Uterus (tissue), 4 donors: ENCODE data around the gene MAGI2. TPM values are rescaled to one million over a fixed set of nuclear protein-coding genes. Genes with fewer than 3 reads are reported as not detected.

Experiments
- DNase-seq, 2 donors: peaks; one replicate each; pipeline ENCODE4 v3.0.0-alpha.2; 2019 to 2020
- H3K27ac ChIP-seq, 2 donors: fragments of 200-600 bp; sonication (generic); 1 replicate in 1 of 2; 2 replicates in 1 of 2; pipeline ENCODE4 v1.5.1; 2016 to 2018
- H3K27me3 ChIP-seq, 2 donors: fragments of 200-600 bp; sonication (generic); one replicate each; pipeline ENCODE4 v1.5.1; 2018 to 2019; ENCODE audit warnings: control low read depth in 1 of 2
- H3K36me3 ChIP-seq, 2 donors: fragments of 200-600 bp; sonication (generic); one replicate each; pipeline ENCODE4 v1.5.1; 2019; ENCODE audit warnings: control low read depth in 1 of 2
- H3K4me1 ChIP-seq, 2 donors: fragments of 200-600 bp; sonication (generic); one replicate each; pipeline ENCODE4 v1.5.1; 2018 to 2019; ENCODE audit warnings: control low read depth in 1 of 2
- H3K4me3 ChIP-seq, 2 donors: fragments of 200-600 bp; sonication (generic); 1 replicate in 1 of 2; 2 replicates in 1 of 2; pipeline ENCODE4 v1.5.1; 2018 to 2019; ENCODE audit warnings: mild to moderate bottlenecking in 1 of 2
- H3K9me3 ChIP-seq, 2 donors: fragments of 200-600 bp; sonication (generic); one replicate each; pipeline ENCODE4 v1.5.1; 2019; ENCODE audit warnings: control low read depth in 1 of 2
- POLR2A ChIP-seq, 2 donors: fragments of 450-650 bp; IDR thresholded peaks; one replicate each; pipeline ENCODE4 v1.6.1; 2016; ENCODE audit warnings: antibody characterized with exemption in 2 of 2, mild to moderate bottlenecking in 1 of 2, moderate library complexity in 1 of 2
- intact Hi-C: fragments of 100-400 bp; cut with DNase I; formaldehyde crosslinking; loops from one replicate; pipeline ENCODE4 v1.15.1; 2023; ENCODE audit warnings: low total_unique reads
- total RNA-seq, 4 donors: library from RNA; depleted of rRNA in 3 of 4; stranded (reverse); fragments of >200 nt in 3 of 4; gene quantifications; one replicate each; pipeline versions ENCODE4 v1.1.0 to v1.2.4, GENCODE V29; 2014 to 2023
- TF ChIP-seq, protein P1 (sequence below), 4 experiments: fragments of 200-600 bp in 2 of 4; fragments of 450-650 bp in 2 of 4; sonication (generic) in 2 of 4; IDR thresholded peaks; one replicate each; pipeline ENCODE4 v1.5.1; 2016 to 2019; ENCODE audit warnings: antibody characterized with exemption in 4 of 4, mild to moderate bottlenecking in 2 of 4, moderate library complexity in 1 of 4
- donor health status: DM: yes; HTN: yes; CAD: no.

Gene MAGI2
- total RNA-seq, 4 donors from 2014 or later: 5.3 to 23.2 (median 13.8) TPM

DNA sequence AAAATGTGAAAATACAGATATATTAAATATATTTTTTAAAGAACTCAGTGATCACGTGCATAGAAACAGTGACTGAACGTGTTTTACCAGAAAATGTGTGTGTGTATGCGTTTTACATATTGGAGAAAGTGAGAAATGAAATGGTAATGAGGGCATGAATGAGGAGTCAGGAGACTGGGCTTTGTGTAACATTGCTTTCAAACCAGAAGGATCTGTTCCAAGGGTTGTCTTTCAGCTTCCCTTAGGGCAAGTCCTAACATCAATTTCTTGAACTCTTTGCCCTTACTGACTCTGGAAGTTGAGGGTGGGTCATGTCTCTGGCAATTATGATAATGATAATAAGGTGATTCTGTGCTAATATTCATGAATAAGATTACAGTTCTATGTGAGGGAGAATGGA, 1097.6 kb downstream of the MAGI2 start:
- Histone ChIP-seq H3K36me3 (no peaks in the 10 kb centered on the region), H3K4me3 (no peak overlapping the region), H3K9me3 (no peaks in the 10 kb centered on the region), H3K27ac (no peak overlapping the region), H3K27me3 (no peaks in the 10 kb centered on the region), H3K4me1 (no peaks in the 10 kb centered on the region)
- intact Hi-C loops: no loop called here
- DNase-seq: no peak
- TF ChIP-seq, protein P1, sequence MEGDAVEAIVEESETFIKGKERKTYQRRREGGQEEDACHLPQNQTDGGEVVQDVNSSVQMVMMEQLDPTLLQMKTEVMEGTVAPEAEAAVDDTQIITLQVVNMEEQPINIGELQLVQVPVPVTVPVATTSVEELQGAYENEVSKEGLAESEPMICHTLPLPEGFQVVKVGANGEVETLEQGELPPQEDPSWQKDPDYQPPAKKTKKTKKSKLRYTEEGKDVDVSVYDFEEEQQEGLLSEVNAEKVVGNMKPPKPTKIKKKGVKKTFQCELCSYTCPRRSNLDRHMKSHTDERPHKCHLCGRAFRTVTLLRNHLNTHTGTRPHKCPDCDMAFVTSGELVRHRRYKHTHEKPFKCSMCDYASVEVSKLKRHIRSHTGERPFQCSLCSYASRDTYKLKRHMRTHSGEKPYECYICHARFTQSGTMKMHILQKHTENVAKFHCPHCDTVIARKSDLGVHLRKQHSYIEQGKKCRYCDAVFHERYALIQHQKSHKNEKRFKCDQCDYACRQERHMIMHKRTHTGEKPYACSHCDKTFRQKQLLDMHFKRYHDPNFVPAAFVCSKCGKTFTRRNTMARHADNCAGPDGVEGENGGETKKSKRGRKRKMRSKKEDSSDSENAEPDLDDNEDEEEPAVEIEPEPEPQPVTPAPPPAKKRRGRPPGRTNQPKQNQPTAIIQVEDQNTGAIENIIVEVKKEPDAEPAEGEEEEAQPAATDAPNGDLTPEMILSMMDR (IDR thresholded peaks at IDR 0.05): no peak
- TF ChIP-seq POLR2A (IDR thresholded peaks at IDR 0.05): no peak

DNA sequence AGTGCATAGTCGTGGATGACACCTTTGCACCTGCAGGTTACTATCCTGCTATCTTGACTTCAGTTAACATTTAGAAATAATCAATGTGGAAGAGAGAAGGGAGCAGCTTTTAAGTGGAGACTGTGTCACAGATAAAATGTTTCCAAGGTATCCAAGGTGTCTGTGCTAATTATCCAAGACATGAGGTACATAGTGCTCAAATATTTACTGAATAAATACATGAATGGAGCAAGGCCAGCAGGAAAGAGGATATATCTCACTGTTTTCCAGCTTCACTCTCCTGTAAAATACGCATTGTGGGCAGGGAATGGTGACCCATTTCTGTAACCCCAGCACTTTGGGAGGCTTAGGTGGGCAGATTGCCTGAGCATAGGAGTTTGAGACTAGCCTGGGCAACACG, 1102.5 kb downstream of the MAGI2 start:
- Histone ChIP-seq H3K27ac (no peak overlapping the region), H3K4me1 (no peaks in the 10 kb centered on the region), H3K9me3 (no peaks in the 10 kb centered on the region), H3K27me3 (no peaks in the 10 kb centered on the region), H3K36me3 (no peaks in the 10 kb centered on the region), H3K4me3 (no peak overlapping the region)
- DNase-seq: no peak
- TF ChIP-seq POLR2A (IDR thresholded peaks at IDR 0.05): no peak
- TF ChIP-seq, protein P1 (IDR thresholded peaks at IDR 0.05): no peak
- intact Hi-C loops: no loop called here

DNA sequence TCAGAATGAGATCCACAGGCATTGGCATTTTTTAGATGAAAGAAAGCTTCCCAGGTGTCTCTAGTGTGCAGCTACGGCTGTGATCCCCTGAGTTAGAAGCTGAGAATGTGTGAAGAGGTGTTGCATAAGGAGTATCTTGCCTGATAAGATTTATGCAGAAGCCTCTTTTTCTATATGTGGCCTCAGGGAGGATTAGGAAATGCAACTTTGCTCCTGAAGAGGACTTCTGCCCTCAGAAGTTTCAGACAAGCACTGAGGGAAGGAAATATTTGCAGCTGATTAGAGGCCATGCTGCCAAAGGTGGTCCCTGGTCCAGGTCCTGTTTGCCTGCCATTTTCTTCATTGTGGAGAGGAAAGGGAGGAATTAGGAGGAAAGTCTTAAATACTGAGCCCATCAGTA, 1103.1 kb downstream of the MAGI2 start:
- TF ChIP-seq, protein P1 (IDR thresholded peaks at IDR 0.05): no peak
- no peak for TF ChIP-seq POLR2A (IDR thresholded peaks at IDR 0.05)
- no peaks in the 10 kb centered on the region for H3K9me3 ChIP-seq
- H3K4me1 ChIP-seq: no peaks in the 10 kb centered on the region
- intact Hi-C loops: no loop called here
- no peak overlapping the region for H3K27ac ChIP-seq
- H3K4me3 ChIP-seq: no peak overlapping the region
- no peaks in the 10 kb centered on the region for H3K27me3 ChIP-seq
- H3K36me3 ChIP-seq: no peaks in the 10 kb centered on the region
- no peak for DNase-seq

DNA sequence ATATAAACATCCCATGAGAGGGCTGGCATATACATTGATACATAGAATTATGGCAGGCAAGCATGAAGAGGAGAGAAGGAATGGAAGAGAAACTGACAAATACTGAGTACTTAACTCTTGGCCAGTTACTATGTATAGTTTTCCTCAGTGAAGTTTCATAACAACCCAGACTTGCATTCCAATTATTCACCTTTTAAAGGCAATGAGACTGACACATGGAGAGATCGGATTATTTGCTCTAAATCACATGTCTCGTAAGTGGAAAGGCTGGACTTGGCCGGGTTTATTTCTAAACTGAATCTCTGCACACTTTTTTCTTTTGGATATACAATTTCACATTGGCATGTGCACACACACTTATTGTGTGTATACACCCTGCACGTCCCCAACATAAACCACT, 1106.6 kb downstream of the MAGI2 start:
- Histone ChIP-seq H3K27me3 (no peaks in the 10 kb centered on the region), H3K4me1 (no peaks in the 10 kb centered on the region), H3K9me3 (no peaks in the 10 kb centered on the region), H3K4me3 (no peak overlapping the region), H3K36me3 (no peaks in the 10 kb centered on the region), H3K27ac (no peak overlapping the region)
- no peak for DNase-seq
- no peak for TF ChIP-seq POLR2A (IDR thresholded peaks at IDR 0.05)
- TF ChIP-seq, protein P1 (IDR thresholded peaks at IDR 0.05): no peak
- intact Hi-C loops: no loop called here

DNA sequence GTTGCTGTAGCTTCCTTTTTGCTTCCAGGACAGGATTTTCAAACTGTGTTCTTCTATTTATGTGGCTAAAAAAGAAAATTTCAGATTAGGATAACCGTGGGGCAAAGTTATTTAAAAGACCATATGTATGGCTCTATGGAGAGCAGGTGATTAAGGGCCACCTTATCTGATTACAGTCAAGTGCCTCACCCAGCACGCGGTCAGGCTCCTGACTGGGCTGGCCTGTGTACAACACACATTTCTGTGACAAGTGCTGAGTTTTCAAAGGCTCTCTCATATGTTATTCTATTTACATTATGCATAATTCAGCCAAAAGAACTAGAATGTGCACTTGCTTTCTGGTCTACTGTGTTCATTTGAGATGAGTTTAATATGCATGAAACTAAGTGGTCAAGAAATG, 1107.5 kb downstream of the MAGI2 start:
- Histone ChIP-seq H3K4me3 (no peak overlapping the region), H3K27ac (no peak overlapping the region), H3K27me3 (no peaks in the 10 kb centered on the region), H3K4me1 (no peaks in the 10 kb centered on the region), H3K36me3 (no peaks in the 10 kb centered on the region), H3K9me3 (no peaks in the 10 kb centered on the region)
- DNase-seq: no peak
- TF ChIP-seq, protein P1 (IDR thresholded peaks at IDR 0.05): no peak
- no peak for TF ChIP-seq POLR2A (IDR thresholded peaks at IDR 0.05)
- intact Hi-C loops: no loop called here
